SK-N-SH treated with all-trans-retinoic acid at 6 μM for 48 hours (cell line): Measurements from ENCODE around the gene NME9.

Experiments
- ATAC-seq: fragments of 200-7000 bp; cut with Tn5 transposase; 3 replicates; pipeline ENCODE4 v1.9.1; 2020; ENCODE audit warnings: mild to moderate bottlenecking, moderate library complexity
- ARNTL ChIP-seq: fragments of 450-650 bp; formaldehyde crosslinking; IDR thresholded peaks from 2 replicates; pipeline ENCODE4 v1.5.0; 2020; ENCODE audit warnings: low read depth, mild to moderate bottlenecking, moderate library complexity, borderline replicate concordance
- BACH2 ChIP-seq: fragments of 250-450 bp; sonication (Bioruptor Pico); IDR thresholded peaks from 2 replicates; pipeline ENCODE4 v1.9.0; 2021; ENCODE audit warnings: mild to moderate bottlenecking, borderline replicate concordance
- CSDC2 ChIP-seq: fragments of 250-450 bp; sonication (Bioruptor Pico); IDR thresholded peaks from 2 replicates; pipeline ENCODE4 v1.5.0; 2020; ENCODE audit warnings: mild to moderate bottlenecking, moderate library complexity
- ESRRG ChIP-seq: fragments of 250-450 bp; sonication (Bioruptor Pico); IDR thresholded peaks from 2 replicates; pipeline ENCODE4 v1.6.1; 2021; ENCODE audit warnings: mild to moderate bottlenecking
- GLIS3 ChIP-seq: fragments of 250-450 bp; sonication (Bioruptor Pico); IDR thresholded peaks from 2 replicates; pipeline ENCODE4 v1.5.0; 2020; ENCODE audit warnings: mild to moderate bottlenecking, moderate library complexity
- ISL1 ChIP-seq: fragments of 250-450 bp; sonication (Bioruptor Pico); IDR thresholded peaks from 2 replicates; pipeline ENCODE4 v2.1.2; 2022; ENCODE audit warnings: mild to moderate bottlenecking, moderate library complexity
- PPARA ChIP-seq: fragments of 250-450 bp; sonication (Bioruptor Pico); IDR thresholded peaks from 2 replicates; pipeline ENCODE4 v1.5.0; 2020; ENCODE audit warnings: mild to moderate bottlenecking, borderline replicate concordance
- RARB ChIP-seq: fragments of 250-450 bp; sonication (Bioruptor Pico); IDR thresholded peaks from 2 replicates; pipeline ENCODE4 v1.8.0; 2021; ENCODE audit warnings: mild to moderate bottlenecking, moderate library complexity
- SNAI2 ChIP-seq: fragments of 250-450 bp; sonication (Bioruptor Pico); IDR thresholded peaks from 2 replicates; pipeline ENCODE4 v1.5.0; 2020; ENCODE audit warnings: mild to moderate bottlenecking, moderate library complexity
- TCF4 ChIP-seq: fragments of 250-450 bp; sonication (Bioruptor Pico); IDR thresholded peaks from 2 replicates; pipeline ENCODE4 v1.8.0; 2021; ENCODE audit warnings: mild to moderate bottlenecking, moderate library complexity, borderline replicate concordance
- TOX ChIP-seq: fragments of 250-450 bp; sonication (Bioruptor Pico); IDR thresholded peaks from 2 replicates; pipeline ENCODE4 v1.8.0; 2021; ENCODE audit warnings: mild to moderate bottlenecking, moderate library complexity, borderline replicate concordance
- ZC3H10 ChIP-seq: fragments of 250-450 bp; sonication (Bioruptor Pico); IDR thresholded peaks from 2 replicates; pipeline ENCODE4 v1.5.1; 2021; ENCODE audit warnings: mild to moderate bottlenecking, moderate library complexity
- ZFP3 ChIP-seq: fragments of 250-450 bp; sonication (Bioruptor Pico); IDR thresholded peaks from 2 replicates; pipeline ENCODE4 v1.5.0; 2020; ENCODE audit warnings: mild to moderate bottlenecking, moderate library complexity
- ZFP30 ChIP-seq: fragments of 450-650 bp; formaldehyde crosslinking; IDR thresholded peaks from 2 replicates; pipeline ENCODE4 v1.5.0; 2022; ENCODE audit warnings: mild to moderate bottlenecking, moderate library complexity
- ZNF565 ChIP-seq: fragments of 450-650 bp; formaldehyde crosslinking; conservative IDR thresholded peaks from 2 replicates; pipeline ENCODE4 v1.5.0; 2020; ENCODE audit warnings: low read depth, mild to moderate bottlenecking, moderate library complexity
- ZNF70 ChIP-seq: fragments of 450-650 bp; formaldehyde crosslinking; IDR thresholded peaks from 2 replicates; pipeline ENCODE4 v1.5.0; 2020; ENCODE audit warnings: mild to moderate bottlenecking, moderate library complexity
- ZNF8 ChIP-seq: fragments of 450-650 bp; formaldehyde crosslinking; IDR thresholded peaks from 2 replicates; pipeline ENCODE4 v1.5.0; 2020; ENCODE audit warnings: mild to moderate bottlenecking, moderate library complexity
- TF ChIP-seq, protein P1 (sequence below): fragments of 250-450 bp; sonication (Bioruptor Pico); IDR thresholded peaks from 2 replicates; pipeline ENCODE4 v1.8.0; 2020; ENCODE audit warnings: mild to moderate bottlenecking, moderate library complexity, borderline replicate concordance
- TF ChIP-seq, protein P2 (sequence below): fragments of 250-450 bp; sonication (Bioruptor Pico); IDR thresholded peaks from 2 replicates; pipeline ENCODE4 v1.5.1; 2020; ENCODE audit warnings: low read depth, mild to moderate bottlenecking, moderate library complexity
- TF ChIP-seq, protein P3 (sequence below): fragments of 250-450 bp; sonication (Bioruptor Pico); IDR thresholded peaks from 2 replicates; pipeline ENCODE4 v1.5.1; 2021; ENCODE audit warnings: mild to moderate bottlenecking, moderate library complexity
- TF ChIP-seq, protein P4 (sequence below): fragments of 250-450 bp; sonication (Bioruptor Pico); IDR thresholded peaks from 2 replicates; pipeline ENCODE4 v1.8.0; 2021; ENCODE audit warnings: low read depth, mild to moderate bottlenecking, moderate library complexity, borderline replicate concordance
- TF ChIP-seq, protein P5 (sequence below): fragments of 250-450 bp; sonication (Bioruptor Pico); IDR thresholded peaks from 2 replicates; pipeline ENCODE4 v1.5.0; 2020; ENCODE audit warnings: mild to moderate bottlenecking, moderate library complexity

The NME9 gene

DNA sequence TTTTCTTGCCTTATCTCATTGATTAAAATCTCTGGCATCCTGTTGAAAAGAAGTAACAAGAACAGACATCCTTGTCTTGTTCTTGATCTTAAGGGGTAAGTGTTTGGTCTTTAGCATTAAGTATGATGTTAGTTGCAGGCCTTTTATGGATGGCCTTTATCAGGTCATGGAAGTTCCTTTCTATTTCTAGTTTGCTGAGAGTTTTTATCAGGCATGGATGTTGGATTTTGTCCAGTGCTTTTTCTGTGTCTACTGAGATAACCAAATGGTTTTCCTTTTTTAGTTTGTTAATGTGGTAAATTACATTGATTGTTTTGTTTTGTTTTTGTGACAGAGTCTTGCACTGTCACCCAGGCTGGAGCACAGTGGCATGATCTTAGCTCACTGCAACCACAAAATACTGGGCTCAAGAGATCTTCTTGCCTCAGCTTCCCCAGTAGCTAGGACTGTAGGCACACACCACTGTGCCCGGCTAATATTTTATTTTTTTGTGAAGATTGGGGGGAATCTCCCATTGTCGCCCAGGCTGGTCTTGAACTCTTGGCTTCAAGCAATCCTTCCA, 45.0 kb upstream of the NME9 start:
- TF ChIP-seq ESRRG (CRISPR knock-in tag) (no peak), BACH2 (CRISPR knock-in tag) (no peak), SNAI2 (no peak), TCF4 (CRISPR knock-in tag) (no peak), ZFP3 (CRISPR knock-in tag) (no peak), ZC3H10 (CRISPR knock-in tag) (no peak), ZNF565 (CRISPR knock-in tag) (no peak), PPARA (no peak), GLIS3 (CRISPR knock-in tag) (no peak), ZNF70 (CRISPR knock-in tag) (no peak)
- TF ChIP-seq, protein P1, sequence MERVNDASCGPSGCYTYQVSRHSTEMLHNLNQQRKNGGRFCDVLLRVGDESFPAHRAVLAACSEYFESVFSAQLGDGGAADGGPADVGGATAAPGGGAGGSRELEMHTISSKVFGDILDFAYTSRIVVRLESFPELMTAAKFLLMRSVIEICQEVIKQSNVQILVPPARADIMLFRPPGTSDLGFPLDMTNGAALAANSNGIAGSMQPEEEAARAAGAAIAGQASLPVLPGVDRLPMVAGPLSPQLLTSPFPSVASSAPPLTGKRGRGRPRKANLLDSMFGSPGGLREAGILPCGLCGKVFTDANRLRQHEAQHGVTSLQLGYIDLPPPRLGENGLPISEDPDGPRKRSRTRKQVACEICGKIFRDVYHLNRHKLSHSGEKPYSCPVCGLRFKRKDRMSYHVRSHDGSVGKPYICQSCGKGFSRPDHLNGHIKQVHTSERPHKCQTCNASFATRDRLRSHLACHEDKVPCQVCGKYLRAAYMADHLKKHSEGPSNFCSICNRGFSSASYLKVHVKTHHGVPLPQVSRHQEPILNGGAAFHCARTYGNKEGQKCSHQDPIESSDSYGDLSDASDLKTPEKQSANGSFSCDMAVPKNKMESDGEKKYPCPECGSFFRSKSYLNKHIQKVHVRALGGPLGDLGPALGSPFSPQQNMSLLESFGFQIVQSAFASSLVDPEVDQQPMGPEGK (CRISPR knock-in tag), result no peak
- TF ChIP-seq, protein P2, sequence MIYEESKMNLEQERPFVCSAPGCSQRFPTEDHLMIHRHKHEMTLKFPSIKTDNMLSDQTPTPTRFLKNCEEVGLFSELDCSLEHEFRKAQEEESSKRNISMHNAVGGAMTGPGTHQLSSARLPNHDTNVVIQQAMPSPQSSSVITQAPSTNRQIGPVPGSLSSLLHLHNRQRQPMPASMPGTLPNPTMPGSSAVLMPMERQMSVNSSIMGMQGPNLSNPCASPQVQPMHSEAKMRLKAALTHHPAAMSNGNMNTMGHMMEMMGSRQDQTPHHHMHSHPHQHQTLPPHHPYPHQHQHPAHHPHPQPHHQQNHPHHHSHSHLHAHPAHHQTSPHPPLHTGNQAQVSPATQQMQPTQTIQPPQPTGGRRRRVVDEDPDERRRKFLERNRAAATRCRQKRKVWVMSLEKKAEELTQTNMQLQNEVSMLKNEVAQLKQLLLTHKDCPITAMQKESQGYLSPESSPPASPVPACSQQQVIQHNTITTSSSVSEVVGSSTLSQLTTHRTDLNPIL (CRISPR knock-in tag), result no peak
- TF ChIP-seq, protein P3, sequence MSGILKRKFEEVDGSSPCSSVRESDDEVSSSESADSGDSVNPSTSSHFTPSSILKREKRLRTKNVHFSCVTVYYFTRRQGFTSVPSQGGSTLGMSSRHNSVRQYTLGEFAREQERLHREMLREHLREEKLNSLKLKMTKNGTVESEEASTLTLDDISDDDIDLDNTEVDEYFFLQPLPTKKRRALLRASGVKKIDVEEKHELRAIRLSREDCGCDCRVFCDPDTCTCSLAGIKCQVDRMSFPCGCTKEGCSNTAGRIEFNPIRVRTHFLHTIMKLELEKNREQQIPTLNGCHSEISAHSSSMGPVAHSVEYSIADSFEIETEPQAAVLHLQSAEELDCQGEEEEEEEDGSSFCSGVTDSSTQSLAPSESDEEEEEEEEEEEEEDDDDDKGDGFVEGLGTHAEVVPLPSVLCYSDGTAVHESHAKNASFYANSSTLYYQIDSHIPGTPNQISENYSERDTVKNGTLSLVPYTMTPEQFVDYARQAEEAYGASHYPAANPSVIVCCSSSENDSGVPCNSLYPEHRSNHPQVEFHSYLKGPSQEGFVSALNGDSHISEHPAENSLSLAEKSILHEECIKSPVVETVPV (CRISPR knock-in tag), result no peak
- TF ChIP-seq, protein P4, sequence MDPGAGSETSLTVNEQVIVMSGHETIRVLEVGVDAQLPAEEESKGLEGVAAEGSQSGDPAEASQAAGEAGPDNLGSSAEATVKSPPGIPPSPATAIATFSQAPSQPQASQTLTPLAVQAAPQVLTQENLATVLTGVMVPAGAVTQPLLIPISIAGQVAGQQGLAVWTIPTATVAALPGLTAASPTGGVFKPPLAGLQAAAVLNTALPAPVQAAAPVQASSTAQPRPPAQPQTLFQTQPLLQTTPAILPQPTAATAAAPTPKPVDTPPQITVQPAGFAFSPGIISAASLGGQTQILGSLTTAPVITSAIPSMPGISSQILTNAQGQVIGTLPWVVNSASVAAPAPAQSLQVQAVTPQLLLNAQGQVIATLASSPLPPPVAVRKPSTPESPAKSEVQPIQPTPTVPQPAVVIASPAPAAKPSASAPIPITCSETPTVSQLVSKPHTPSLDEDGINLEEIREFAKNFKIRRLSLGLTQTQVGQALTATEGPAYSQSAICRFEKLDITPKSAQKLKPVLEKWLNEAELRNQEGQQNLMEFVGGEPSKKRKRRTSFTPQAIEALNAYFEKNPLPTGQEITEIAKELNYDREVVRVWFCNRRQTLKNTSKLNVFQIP, result no peak
- no peak for ATAC-seq

DNA sequence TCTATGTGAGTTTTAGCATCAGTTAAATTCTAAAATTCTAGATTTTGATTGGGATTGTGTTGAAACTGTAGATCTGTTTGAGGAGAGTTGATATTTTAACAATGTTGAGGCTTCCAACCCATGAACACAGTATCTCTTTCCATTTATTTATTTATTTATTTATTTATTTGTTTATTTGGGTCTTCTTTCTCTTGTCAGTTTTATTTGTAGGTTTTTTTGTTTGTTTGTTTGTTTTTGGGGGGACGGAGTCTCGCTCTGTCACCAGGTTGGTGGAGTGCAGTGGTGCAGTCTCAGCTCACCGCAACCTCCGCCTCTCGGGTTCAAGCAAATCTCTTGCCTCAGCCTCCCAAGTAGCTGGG, 44.1 kb upstream of the NME9 start:
- ATAC-seq, result no peak
- TF ChIP-seq, protein P4, result no peak
- no peak for TF ChIP-seq ESRRG (CRISPR knock-in tag)
- no peak for TF ChIP-seq TCF4 (CRISPR knock-in tag)
- TF ChIP-seq ARNTL, result no peak
- no peak for TF ChIP-seq ZFP3 (CRISPR knock-in tag)
- TF ChIP-seq ZC3H10 (CRISPR knock-in tag), result no peak
- no peak for TF ChIP-seq ZNF565 (CRISPR knock-in tag)
- TF ChIP-seq ZFP30, result no peak
- no peak for TF ChIP-seq TOX (CRISPR knock-in tag)
- TF ChIP-seq RARB (CRISPR knock-in tag), result no peak
- no peak for TF ChIP-seq BACH2 (CRISPR knock-in tag)
- TF ChIP-seq ISL1, result no peak
- no peak for TF ChIP-seq ZNF70 (CRISPR knock-in tag)
- no peak for TF ChIP-seq ZNF8 (CRISPR knock-in tag)
- TF ChIP-seq, protein P5, sequence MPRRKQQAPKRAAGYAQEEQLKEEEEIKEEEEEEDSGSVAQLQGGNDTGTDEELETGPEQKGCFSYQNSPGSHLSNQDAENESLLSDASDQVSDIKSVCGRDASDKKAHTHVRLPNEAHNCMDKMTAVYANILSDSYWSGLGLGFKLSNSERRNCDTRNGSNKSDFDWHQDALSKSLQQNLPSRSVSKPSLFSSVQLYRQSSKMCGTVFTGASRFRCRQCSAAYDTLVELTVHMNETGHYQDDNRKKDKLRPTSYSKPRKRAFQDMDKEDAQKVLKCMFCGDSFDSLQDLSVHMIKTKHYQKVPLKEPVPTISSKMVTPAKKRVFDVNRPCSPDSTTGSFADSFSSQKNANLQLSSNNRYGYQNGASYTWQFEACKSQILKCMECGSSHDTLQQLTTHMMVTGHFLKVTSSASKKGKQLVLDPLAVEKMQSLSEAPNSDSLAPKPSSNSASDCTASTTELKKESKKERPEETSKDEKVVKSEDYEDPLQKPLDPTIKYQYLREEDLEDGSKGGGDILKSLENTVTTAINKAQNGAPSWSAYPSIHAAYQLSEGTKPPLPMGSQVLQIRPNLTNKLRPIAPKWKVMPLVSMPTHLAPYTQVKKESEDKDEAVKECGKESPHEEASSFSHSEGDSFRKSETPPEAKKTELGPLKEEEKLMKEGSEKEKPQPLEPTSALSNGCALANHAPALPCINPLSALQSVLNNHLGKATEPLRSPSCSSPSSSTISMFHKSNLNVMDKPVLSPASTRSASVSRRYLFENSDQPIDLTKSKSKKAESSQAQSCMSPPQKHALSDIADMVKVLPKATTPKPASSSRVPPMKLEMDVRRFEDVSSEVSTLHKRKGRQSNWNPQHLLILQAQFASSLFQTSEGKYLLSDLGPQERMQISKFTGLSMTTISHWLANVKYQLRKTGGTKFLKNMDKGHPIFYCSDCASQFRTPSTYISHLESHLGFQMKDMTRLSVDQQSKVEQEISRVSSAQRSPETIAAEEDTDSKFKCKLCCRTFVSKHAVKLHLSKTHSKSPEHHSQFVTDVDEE, result no peak
- TF ChIP-seq, protein P3 (CRISPR knock-in tag), result no peak
- TF ChIP-seq, protein P2 (CRISPR knock-in tag), result no peak
- no peak for TF ChIP-seq CSDC2
- TF ChIP-seq SNAI2, result no peak
- TF ChIP-seq PPARA, result no peak
